ENCODE results near the gene MYH14. TPM values are rescaled to one million over a fixed set of nuclear protein-coding genes. Genes with fewer than 3 reads are reported as not detected.

MYH14 gene
- total and polyA plus RNA-seq, 2 of the 8 experiments (the other 6 are each of a cell fraction or from before 2014, with no cell fraction given), result 17.3 to 28.6 TPM

DNA sequence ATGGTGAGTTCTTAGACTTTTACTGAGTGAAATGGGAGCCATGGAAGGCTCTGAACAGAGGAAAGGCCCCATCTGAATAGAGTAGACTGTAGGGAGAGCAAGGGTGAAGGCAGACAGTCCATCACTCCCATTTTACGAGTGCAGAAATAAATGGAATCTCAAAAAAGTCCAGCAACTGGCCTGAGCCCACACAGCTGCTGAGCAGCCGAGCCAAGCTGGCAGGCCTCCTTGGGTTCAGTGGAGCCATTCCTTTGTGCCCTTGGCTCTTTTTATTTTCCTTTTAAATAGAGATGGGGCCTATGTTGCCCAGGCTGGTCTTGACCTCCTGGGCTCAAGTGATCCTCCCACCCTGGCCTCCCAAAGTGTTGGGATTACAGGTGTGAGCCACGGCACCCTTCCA, 1.0 kb upstream of the MYH14 start (continued):
- TF ChIP-seq TCF12 (IDR thresholded peaks at IDR 0.05; ENCODE audit: low read depth, low read length) (no peak), SP1 (IDR thresholded peaks at IDR 0.05; ENCODE audit: low read depth, low read length) (no peak), CBX8 (IDR thresholded peaks at IDR 0.05; ENCODE audit: borderline replicate concordance, low read depth, low read length) (no peak), POLR2A (IDR thresholded peaks at IDR 0.05; ENCODE audit: control extremely low read depth in 1 of 2, low read depth in 2 of 2, low read length in 2 of 2) (no peak)
